DND-41 (cell line): ENCODE measurements around the gene MYO1B.

Source experiments
- ATAC-seq: fragments of 200-7000 bp; cut with Tn5 transposase; 3 replicates; pipeline ENCODE4 v1.9.1; 2021; ENCODE audit warnings: low read depth; ENCODE audit not compliant: insufficient read depth
- DNase-seq: peaks from one replicate; pipeline ENCODE4 v3.0.0-alpha.2; 2020
- H2AFZ ChIP-seq: 2 replicates; pipeline ENCODE4 v1.6.0; 2012; ENCODE audit warnings: low read depth, low read length
- H3K27ac ChIP-seq: 2 replicates; pipeline ENCODE4 v1.5.1; 2012; ENCODE audit warnings: low read length, inconsistent platforms
- H3K27me3 ChIP-seq: fragments of 200-600 bp; sonication (generic); 2 replicates; pipeline ENCODE4 v1.6.0; 2012; ENCODE audit warnings: low read length, mild to moderate bottlenecking, inconsistent platforms; ENCODE audit not compliant: insufficient read depth, poor library complexity
- H3K36me3 ChIP-seq: 2 replicates; pipeline ENCODE4 v1.5.1; 2012; ENCODE audit warnings: low read length, inconsistent platforms; ENCODE audit not compliant: insufficient read depth
- H3K4me1 ChIP-seq: 2 replicates; pipeline ENCODE4 v1.5.1; 2012; ENCODE audit warnings: mild to moderate bottlenecking, low read length; ENCODE audit not compliant: insufficient read depth
- H3K4me2 ChIP-seq: 2 replicates; pipeline ENCODE4 v1.6.0; 2012; ENCODE audit warnings: mild to moderate bottlenecking, moderate library complexity, low read length, inconsistent platforms; ENCODE audit not compliant: insufficient read depth
- H3K4me3 ChIP-seq, 2 experiments: fragments of 200-600 bp in 1 of 2; shearing (Covaris generic) in 1 of 2; 2 replicates each; pipeline ENCODE4 v1.5.1; 2012 to 2016; ENCODE audit warnings: inconsistent platforms in 2 of 2, low read length in 2 of 2, mild to moderate bottlenecking in 2 of 2, low read depth in 1 of 2, moderate library complexity in 1 of 2
- H3K79me2 ChIP-seq: 2 replicates; pipeline ENCODE4 v1.6.0; 2012; ENCODE audit warnings: low read length, inconsistent platforms; ENCODE audit not compliant: insufficient read depth
- H3K9ac ChIP-seq: 2 replicates; pipeline ENCODE4 v1.6.0; 2012; ENCODE audit warnings: low read depth, mild to moderate bottlenecking, inconsistent platforms, low read length, moderate library complexity
- H3K9me3 ChIP-seq: 2 replicates; pipeline ENCODE4 v1.5.1; 2012; ENCODE audit warnings: low read length, moderate library complexity, mild to moderate bottlenecking, inconsistent platforms; ENCODE audit not compliant: insufficient read depth, severe bottlenecking
- H4K20me1 ChIP-seq: 2 replicates; pipeline ENCODE4 v1.6.0; 2012; ENCODE audit warnings: low read length; ENCODE audit not compliant: insufficient read depth
- EZH2 ChIP-seq: IDR thresholded peaks from 3 replicates; pipeline ENCODE4 v1.6.1; 2012; ENCODE audit warnings: borderline replicate concordance, low read depth, mild to moderate bottlenecking, moderate library complexity, low read length, inconsistent platforms; ENCODE audit not compliant: severe bottlenecking
- TF ChIP-seq, protein P1 (sequence below): IDR thresholded peaks from 2 replicates; pipeline ENCODE4 v1.5.1; 2012; ENCODE audit warnings: borderline replicate concordance, low read length, moderate library complexity, mild to moderate bottlenecking; ENCODE audit not compliant: poor library complexity, severe bottlenecking; ENCODE audit errors: extremely low read depth

The MYO1B gene

DNA sequence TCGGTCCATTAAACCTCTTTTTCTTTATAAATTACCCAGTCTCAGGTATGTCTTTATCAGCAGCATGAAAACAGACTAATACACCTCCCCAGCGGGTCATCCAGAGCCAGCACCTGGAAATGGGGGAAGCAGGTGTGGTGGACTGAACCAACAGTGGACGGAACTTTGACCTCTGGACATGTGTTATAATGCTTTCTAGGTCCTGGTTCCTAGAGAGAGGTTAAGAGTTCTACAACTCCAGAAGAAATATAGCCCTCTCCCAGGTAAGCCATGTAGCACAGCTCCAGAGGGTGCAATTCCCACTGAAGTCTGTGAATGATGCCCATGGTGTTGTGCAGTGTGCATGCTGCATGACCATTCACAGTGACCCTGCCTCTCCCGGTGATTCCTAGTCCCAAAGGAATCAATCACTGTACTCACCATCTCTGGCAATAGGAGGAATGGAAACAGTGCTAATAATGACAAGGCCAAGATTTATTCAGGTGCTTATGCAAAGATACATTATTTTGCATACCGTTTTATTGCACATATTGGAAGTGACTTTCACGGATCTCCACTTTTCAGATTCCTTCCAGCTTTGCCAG, 45.2 kb upstream of the MYO1B start:
- no peak for ATAC-seq
- TF ChIP-seq, protein P1, sequence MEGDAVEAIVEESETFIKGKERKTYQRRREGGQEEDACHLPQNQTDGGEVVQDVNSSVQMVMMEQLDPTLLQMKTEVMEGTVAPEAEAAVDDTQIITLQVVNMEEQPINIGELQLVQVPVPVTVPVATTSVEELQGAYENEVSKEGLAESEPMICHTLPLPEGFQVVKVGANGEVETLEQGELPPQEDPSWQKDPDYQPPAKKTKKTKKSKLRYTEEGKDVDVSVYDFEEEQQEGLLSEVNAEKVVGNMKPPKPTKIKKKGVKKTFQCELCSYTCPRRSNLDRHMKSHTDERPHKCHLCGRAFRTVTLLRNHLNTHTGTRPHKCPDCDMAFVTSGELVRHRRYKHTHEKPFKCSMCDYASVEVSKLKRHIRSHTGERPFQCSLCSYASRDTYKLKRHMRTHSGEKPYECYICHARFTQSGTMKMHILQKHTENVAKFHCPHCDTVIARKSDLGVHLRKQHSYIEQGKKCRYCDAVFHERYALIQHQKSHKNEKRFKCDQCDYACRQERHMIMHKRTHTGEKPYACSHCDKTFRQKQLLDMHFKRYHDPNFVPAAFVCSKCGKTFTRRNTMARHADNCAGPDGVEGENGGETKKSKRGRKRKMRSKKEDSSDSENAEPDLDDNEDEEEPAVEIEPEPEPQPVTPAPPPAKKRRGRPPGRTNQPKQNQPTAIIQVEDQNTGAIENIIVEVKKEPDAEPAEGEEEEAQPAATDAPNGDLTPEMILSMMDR, result no peak
- no peak for TF ChIP-seq EZH2

DNA sequence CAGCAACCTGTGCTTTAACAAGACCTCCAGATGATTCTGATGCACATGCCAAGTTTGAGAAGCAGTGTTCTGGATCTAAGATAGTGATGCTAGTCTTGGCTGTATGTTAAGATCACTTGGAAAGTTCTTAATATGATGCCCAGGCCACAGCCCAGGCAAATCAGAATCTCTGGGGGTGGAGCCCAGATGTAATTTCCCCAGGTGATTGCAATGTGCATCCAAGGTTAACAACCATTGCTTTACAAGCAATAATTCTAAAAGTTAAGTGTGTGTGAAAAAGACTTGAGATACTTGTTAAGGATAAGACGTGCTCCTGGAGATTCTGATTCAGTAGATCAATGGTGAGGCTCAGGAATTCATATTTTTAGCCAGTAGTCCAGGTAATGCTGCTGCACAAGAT, 44.3 kb upstream of the MYO1B start:
- Histone ChIP-seq H3K9me3 (no peaks in the 10 kb centered on the region), H3K4me3 (no peak overlapping the region), H3K27me3 (no peaks in the 10 kb centered on the region), H3K4me2 (no peak overlapping the region), H3K4me1 (peaks cover 10% of the 10 kb centered on the region), H2AFZ (no peak overlapping the region), H3K36me3 (no peaks in the 10 kb centered on the region), H3K27ac (no peak overlapping the region), H3K79me2 (no peaks in the 10 kb centered on the region), H3K9ac (no peak overlapping the region), H4K20me1 (no peaks in the 10 kb centered on the region)
- DNase-seq (no peak), ATAC-seq (no peak)
- TF ChIP-seq, protein P1, result no peak
- TF ChIP-seq EZH2, result no peak

More for the DNA sequence above, 45.2 kb upstream of the MYO1B start:
- H3K4me2 ChIP-seq, result no peak overlapping the region
- no peak overlapping the region for H2AFZ ChIP-seq
- H3K27ac ChIP-seq, result no peak overlapping the region
- no peaks in the 10 kb centered on the region for H3K36me3 ChIP-seq
- no peak overlapping the region for H3K4me3 ChIP-seq
- no peak for DNase-seq
- H4K20me1 ChIP-seq, result no peaks in the 10 kb centered on the region
- H3K9ac ChIP-seq, result no peak overlapping the region
- no peaks in the 10 kb centered on the region for H3K79me2 ChIP-seq
- H3K4me1 ChIP-seq, result peaks cover 12% of the 10 kb centered on the region
- no peaks in the 10 kb centered on the region for H3K27me3 ChIP-seq
- H3K9me3 ChIP-seq, result no peaks in the 10 kb centered on the region

- no peak overlapping the region for H3K4me3 ChIP-seq
- H3K79me2 ChIP-seq, result no peaks in the 10 kb centered on the region
- H3K27me3 ChIP-seq, result no peaks in the 10 kb centered on the region
- peaks cover 10% of the 10 kb centered on the region for H3K4me1 ChIP-seq
- no peaks in the 10 kb centered on the region for H4K20me1 ChIP-seq
- no peak overlapping the region for H3K27ac ChIP-seq
- ATAC-seq, result no peak
- TF ChIP-seq, protein P1, result no peak
- no peak for TF ChIP-seq EZH2
- no peaks in the 10 kb centered on the region for H3K9me3 ChIP-seq
- no peak for DNase-seq
- H3K9ac ChIP-seq, result no peak overlapping the region
- H3K36me3 ChIP-seq, result no peaks in the 10 kb centered on the region
- H3K4me2 ChIP-seq, result no peak overlapping the region
- H2AFZ ChIP-seq, result no peak overlapping the region
Measured at GRCh38 chr2:191202209-191202721, 42.9 kb upstream of the MYO1B start.
